CD4-positive, alpha-beta T cell treated with Interleukin-6 for 4 hours (primary cell): ENCODE data around the gene CEACAM21.
"Not testable (repeated sequence)": the region's sequence is repeated elsewhere in the genome, so short reads cannot be mapped to it uniquely, and the experiment has no call there.

Source experiments
- DNase-seq: peaks from one replicate; pipeline ENCODE4 v3.0.0-alpha.2; 2020; ENCODE audit warnings: mixed read lengths

CEACAM21 gene

DNA sequence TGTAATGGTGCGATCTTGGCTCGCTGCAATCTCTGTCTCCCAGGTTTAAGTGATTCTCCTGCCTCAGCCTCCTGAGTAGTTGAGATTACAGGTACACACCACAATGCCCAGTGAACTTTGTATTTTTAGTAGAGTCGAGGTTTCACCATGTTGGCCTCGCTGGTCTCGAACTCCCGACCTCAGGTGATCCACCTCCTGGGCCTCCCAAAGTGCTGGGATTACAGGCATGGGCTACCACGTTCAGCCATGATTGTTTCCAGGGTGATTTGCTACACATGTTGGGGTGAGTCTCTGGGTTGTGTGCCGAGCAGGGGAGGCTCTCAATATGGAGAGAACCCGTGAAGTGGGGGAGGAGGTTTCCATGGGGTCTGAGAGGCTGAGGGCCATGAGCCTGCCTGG lies 24.8 kb upstream of the CEACAM21 start:
- DNase-seq: no peak

DNA sequence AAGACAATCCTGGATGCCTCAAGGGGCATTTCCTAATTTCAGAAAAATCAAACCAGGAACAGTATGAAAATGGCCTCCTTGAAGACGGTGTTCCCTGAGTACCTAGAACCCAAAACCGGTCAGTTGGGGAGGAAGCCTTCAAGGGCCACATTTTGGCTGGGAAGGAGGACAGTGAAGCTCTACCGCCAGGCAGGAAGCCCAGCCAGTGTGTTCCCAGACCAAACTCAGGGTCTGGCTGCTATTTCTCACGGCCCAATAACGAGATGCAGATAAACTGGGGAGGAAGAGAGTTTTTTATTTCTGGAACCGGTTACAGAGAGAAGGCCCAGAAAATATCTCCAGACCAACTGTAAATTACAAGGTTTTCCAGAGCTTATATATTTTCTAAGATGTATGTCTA lies 24.3 kb upstream of the CEACAM21 start:
- no peak for DNase-seq

DNA sequence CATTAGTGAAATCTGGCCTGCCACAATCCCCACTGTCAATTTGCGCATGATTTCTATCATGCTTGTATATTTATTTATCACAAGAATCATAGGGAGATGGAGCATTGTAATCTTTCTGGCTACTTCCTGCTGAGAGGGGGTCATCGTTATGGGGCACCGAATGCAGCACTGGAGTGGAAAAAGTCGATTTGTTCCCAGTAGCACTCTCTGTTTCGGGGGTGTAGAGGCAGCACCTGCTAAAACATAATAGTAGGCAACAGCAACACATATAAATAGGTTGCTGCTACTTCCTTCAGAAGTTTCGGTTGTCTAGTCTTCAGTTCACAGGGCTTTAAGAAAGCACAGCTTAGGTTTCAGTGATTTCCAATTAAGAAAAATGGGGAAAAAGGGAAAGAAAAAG lies 23.4 kb upstream of the CEACAM21 start:
- DNase-seq: no peak

DNA sequence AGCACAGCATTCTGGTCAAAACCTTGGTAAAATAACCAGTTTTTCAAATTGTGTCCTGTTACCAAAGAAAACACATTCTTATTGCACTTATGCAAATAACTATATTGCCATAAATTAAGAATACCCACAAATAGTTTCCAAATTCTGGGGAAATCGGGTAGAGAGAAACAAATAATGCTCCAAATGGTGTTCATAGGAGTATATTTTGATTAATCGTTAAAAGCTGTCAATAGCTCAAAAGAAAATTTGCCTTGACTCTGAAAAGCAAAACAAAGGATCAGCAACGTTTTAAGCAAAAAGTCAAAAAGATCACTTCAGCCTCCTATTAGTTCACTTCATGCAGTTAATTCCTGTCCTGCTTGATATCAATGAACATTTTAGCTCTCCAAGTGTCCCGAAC lies 22.2 kb upstream of the CEACAM21 start:
- no peak for DNase-seq

DNA sequence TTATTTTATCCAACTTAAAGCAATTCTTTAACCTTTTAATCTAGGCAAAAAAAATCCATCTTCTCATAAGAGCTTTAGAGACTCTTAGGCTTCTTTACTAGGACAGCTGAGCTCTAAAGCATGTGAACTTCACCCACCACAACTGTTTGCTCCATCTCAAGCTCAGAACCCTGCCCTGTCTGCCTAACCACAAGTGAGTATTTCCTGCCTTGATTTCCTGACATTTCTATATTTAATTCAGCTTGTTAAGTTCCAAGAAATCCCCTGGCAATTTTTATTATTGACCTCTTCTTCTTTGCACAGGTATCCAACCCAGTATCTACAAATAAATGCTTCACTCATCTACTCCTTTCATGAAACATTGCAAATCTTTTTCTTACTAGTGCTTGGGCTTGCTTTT lies 21.1 kb upstream of the CEACAM21 start:
- DNase-seq: peak; percentile 63

DNA sequence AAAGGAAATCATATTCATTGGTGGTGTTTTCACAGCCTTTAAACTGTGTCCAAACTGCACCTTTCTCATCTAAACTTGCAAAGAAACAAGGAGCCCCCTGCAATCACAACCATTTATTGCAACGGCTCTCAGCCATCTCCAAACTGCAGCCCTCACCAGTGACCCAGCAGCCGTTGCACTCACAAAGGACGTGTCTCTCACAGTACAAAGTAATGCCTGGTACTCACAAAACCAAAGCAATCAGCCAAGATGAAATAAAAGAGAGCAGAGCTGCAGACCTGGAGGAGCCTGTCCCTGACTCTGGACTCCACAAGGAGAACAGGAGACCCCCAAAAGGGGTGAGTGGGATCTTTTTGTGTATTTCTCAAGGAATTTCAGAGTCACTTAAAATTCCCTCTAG lies 20.2 kb upstream of the CEACAM21 start:
- DNase-seq: peak; percentile 49

DNA sequence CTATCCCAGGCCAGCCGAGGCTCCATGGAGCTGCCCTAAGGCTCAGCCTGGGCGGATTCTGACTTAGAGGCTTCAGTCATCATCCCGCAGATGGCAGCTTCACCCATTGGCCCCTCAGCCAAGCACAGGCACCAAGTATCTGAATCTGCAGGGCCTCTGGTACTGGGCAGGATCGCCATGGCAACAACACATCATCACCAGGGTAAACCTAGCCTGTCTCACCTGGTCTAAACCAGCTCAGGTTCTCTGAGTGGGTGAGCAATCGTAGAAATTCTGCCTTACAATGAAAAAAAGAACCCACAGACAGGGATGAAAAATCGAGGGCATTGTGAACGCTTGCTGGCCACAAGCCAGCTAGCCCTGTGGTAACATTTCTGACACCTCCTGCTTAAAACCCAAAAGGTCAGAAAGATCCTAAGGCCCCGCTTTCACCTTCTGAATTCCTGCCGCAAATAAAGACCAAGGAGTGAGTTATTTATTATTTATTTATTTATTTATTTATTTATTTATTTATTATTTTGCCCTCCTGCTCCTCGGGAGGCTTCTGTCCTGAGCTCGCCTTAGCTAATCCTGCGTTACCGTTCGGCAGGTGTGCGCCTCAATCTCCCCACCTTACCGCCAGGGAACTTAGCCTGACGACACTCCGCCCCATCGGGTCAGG lies 12.0 kb upstream of the CEACAM21 start:
- peak; percentile 69 for DNase-seq

DNA sequence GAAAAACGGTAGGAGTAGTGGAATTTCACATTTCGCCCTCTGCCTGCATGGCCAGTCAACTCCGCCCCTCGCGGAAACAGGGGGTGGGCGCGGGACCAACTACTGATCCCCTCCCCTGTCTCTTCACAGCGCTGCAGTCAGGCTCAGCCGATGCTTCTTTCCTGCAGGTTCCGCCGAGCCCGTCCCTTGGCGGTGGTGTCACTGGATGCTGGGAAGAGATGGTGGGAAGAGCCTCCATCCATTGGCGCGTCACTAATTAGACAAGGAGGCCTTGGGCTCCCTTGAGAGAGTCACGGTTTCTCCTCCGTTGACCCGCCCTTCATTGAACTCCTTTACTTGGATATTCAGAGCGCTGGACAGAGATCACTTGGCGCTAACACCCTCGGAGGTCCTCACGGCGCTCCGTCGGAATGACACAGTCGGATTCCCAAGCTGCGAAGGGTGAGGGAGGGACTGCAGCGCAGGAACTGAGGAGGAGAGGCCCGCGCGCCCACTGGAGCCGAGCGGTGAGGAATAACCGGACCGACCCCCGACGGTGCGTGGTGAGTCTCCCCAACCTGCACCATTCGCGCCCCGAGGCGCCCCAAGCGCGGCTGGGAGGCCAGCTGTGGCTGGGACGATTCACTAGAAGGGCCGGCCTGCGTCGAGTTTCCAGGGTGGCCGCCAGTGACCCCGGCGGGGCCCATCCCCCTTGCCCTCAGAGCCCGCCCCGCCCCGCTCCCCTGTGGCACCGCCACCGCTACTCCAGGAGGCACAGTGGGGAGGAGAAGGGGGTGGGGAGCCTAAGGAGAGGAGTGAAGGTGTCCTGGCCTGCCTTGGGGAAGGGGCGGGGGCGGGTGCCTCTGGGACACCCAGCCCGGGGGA lies 11.2 kb upstream of the CEACAM21 start:
- DNase-seq: peak; percentile 39

DNA sequence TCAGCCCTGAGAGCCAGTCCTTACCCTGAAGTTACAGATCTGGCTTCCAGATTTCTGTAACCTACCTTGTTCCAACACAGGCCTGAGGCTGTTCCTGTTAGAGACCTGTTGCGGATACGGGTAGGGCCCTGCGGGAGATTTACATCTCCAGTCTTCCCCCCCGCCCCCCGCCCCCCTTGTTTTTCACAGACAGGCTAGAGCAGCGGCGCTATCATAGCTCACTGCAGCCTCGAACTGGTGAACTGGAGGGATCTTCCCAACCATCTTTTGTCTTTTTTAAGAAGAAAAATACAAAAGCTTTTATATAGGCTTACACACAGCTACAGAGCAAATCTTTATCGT lies 10.6 kb upstream of the CEACAM21 start:
- peak; percentile 43 for DNase-seq

DNA sequence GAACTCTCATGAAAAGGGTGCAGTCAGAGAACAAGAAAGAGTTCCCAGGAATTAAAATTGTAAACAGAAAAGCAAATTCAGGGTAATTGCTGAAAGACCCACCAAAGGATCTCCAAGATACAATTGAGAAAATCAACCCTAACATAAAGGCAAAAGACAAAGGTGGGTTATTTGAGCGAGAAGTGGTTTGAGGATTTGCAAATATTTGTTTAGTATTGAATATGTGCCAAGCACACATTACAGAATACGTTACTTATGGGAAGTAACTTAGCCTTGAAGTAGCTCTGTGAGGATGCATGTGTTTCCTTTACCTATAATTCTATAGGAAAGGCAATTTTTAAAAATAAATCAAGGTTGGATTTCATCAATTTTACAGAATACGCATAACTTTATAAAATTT lies 10.0 kb upstream of the CEACAM21 start:
- DNase-seq: no peak

DNA sequence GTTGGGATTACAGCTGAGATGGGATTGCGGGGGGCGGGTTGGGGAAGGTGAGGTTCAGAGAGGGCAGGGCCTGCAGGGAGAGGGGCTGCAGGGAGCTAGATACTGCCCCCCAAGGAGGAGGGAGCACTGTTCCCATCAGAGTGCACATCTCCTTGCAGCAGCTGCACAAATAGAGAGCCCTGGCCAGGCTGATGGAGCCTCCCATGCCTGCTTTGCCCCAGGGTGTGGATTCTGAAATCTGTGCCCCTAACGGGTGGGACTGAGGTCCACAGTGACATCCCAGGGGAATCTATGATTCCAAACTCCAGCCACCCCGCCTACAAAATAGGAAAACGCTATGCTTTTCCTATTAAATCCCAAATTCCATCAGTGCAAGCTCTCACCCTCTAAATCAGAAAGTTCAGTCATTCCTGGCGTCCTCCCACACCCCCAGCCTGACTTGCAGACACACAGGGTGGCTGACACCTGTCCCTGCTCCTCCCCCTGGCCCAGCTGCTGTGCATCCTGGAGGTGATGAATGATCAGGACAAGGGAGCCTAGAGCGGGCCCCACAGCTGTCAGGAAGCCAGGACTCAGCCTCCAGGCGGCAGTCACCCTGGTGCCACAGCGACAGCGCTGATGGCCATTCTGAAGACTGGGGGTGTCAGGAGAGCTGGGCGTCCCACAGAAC lies 6.3 kb upstream of the CEACAM21 start:
- DNase-seq: no peak

DNA sequence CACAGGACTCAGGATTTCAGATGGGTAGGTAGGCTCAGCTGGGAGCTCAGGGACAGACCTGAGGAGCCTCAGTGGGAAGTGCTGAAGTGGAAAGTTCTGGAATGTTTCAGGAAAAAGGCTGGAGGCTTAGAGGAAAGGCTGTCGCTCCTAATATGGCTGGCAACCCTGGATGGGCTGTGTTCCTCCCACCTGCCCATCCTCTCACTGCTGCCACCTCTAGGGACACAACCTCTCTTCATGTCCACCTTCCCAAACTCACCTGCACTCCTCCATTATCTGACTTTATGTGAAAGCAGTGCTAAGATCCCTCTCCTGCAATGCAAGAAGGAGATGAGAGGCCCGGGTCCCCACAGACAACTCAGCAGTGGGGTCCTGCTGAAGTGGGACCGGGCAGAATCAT lies 5.8 kb upstream of the CEACAM21 start:
- no peak for DNase-seq

DNA sequence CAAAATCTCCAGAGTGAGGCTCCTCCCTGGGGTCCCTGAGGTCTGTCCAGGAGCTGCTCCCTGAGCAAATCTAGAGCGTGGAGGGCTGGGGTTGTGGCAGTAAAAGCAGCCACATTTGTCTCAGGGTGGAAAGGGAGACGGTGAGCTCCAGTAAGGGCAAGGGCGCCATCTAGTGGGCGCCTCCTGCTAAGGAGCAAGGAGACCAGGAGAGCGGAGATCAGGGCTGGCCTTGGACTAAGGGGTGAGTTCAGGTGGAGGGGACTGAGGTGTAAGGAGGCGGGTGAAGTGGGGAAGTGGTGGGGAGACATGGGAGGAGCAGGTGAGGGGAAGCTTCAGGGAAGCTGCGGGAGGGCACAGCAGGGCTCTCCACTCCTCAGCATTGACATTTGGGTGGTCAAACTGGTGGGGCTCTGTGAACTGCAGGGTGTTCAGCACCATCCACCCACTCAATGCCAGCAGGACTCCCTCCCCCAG lies 5.3 kb upstream of the CEACAM21 start:
- DNase-seq: peak; percentile 90

DNA sequence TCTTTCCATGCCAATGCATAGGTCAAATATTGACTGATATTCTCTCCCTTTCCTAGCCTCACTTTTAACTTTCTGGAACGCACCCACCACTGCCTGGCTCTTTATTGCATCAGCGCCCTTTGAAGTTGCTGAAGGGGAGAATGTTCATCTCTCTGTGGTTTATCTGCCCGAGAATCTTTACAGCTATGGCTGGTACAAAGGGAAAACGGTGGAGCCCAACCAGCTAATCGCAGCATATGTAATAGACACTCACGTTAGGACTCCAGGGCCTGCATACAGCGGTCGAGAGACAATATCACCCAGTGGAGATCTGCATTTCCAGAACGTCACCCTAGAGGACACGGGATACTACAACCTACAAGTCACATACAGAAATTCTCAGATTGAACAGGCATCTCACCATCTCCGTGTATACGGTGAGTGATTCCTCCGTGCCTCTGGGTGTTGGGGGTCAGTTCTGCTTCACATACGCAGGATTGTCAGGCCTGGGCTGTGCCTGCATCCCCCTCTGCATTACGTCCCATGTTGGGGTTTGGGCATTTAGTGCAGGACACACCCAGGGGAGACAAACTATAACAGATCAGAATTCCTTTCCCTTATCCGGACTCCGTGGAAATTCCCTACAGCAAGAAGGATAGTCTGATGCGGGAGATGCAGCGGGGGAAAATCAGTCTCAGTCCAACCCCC lies 1.3 kb downstream of the CEACAM21 start:
- no peak for DNase-seq

DNA sequence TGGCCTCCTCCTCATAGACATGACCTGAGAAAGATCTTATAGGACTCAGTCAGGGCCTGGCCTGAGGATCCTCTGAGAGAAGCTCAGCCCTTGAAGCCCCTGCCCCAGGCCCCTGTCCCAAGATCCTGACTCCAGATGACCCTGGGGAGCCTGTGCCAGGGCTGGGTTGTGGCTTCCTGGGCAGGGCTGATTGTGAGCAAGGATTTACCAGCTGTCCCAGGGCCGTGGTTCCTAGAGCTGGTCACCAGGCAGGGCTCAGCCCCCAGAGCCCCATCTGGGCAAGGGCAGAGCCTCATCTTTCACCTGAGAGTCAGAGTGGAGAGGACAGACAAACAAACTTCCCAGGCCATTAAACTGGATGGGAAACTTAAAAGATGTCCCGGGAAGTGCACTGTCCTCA lies 1.9 kb downstream of the CEACAM21 start:
- DNase-seq: no peak

DNA sequence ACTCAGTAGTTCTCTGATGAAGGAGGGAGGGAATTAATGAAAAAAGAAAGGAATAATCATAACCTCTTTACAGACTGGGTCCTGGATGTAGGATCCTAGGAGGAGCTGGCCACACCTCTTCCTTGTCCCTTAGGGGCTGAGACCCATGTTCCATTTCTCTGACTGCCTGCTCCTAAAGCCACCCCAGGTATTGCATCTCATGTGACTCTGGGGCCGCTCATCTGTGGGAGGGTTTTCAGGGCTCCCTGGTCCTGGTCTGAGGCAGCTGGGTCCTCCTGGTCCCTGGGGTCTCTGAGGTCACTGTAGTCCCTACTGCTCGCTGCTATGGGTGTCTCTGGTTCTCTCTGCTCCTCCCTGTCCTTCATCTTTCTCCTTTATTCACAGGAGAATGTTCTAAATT lies 2.9 kb downstream of the CEACAM21 start:
- no peak for DNase-seq

DNA sequence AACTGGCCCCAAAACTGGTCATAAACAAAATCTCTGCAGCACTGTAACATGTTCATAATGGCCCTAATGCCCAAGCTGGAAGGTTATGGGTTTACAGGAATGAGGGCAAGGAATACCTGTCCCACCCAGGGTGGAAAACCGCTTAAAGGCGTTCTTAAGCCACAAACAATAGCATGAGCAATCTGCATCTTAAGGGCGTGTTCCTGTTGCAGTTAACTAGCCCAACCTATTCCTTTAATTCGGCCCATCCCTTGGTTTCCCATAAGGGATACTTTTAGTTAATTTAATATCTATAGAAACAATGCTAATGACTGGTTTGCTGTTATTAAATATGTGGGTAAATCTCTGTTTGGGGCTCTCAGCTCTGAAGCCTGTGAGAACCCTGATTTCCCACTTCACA lies 5.1 kb downstream of the CEACAM21 start:
- not testable (repeated sequence) for DNase-seq

DNA sequence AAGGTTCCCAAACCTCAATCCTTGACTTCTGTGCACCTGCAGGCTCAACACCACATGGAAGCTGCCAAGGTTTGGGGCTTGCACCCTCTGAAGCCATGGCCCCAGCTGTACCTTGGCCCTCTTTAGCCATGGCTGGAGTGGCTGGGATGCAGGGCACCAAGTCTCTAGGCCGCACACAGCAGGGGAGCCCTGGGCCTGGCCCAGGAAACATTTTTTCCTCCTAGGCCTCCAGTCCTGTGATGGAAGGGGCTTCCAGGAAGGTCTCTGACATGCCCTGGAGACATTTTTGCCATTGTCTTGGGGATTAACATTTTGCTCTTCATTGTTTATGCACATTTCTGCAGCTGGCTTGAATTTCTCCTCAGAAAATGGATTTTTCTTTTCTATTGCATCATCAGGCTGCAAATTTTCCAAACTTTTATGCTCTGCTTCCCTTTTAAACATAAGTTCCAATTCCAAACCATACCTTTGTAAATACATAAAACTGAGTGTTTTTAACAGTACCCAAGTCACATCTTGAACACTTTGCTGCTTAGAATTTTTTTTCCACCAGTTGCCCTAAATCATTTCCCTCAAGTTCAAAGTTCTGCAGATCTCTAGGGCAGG lies 6.7 kb downstream of the CEACAM21 start:
- not testable (repeated sequence) for DNase-seq

DNA sequence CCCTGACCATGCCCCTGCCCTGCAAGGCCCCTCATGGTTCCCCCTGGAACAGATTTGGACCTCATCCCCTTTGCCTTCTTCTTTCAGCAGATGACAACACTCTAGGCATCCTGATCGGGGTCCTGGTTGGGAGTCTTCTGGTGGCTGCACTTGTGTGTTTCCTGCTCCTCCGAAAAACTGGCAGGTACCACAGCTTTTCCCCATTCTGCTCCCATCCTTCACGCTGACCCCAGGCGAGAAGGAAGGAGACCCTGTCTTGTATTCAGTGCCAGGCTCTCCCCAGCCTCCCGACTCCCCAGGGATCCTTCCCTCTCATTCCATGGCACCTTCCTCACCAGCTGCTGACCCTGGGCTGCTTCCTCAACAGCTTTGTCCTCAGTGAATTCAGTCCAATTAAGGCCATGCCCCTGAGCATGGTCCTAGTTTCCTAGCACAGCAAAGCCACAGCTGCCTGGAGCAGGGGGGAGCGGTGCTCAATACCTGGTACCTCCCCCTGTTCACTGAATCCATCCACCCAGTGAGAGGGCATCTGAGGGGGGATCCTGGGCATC lies 8.4 kb downstream of the CEACAM21 start:
- no peak for DNase-seq

DNA sequence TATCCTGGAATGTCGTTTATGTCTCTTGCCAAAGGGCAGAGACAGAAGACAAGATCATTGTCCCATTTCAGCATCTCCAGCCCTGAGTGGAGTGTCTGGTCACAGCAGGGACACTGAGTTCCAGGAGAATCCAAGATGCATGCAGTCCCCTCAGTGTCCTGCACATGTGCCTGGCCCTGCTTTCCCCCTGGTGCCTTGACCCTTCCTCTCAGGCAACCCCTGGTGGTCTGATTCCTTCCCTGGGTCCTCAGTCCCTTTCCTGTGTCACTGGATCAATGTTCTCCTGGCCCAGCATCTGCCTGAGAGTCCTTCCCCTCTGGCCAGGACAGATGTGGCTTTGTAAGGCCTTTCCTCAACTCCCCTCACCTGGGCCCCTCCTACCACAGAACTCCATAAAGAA lies 9.0 kb downstream of the CEACAM21 start:
- DNase-seq: no peak

DNA sequence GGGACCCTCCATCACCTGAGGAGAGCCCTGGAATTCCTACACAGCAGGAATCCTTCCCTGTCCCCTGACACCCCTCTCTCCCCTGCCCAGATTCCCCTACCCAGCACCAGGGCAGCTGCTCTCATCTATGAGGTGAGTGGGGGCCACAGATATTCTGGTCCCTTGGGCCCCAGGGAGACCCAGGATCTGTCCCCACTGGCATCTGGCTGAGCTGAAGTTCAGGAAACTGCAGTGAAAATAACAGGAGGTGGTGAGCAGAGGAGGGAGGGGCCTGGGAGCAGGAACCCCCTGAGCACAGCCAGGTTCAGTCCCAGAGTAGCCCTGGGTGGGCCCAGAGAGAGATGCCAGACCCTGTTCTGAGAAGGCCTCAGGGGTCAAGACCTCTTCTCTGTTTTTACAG lies 10.1 kb downstream of the CEACAM21 start:
- no peak for DNase-seq

DNA sequence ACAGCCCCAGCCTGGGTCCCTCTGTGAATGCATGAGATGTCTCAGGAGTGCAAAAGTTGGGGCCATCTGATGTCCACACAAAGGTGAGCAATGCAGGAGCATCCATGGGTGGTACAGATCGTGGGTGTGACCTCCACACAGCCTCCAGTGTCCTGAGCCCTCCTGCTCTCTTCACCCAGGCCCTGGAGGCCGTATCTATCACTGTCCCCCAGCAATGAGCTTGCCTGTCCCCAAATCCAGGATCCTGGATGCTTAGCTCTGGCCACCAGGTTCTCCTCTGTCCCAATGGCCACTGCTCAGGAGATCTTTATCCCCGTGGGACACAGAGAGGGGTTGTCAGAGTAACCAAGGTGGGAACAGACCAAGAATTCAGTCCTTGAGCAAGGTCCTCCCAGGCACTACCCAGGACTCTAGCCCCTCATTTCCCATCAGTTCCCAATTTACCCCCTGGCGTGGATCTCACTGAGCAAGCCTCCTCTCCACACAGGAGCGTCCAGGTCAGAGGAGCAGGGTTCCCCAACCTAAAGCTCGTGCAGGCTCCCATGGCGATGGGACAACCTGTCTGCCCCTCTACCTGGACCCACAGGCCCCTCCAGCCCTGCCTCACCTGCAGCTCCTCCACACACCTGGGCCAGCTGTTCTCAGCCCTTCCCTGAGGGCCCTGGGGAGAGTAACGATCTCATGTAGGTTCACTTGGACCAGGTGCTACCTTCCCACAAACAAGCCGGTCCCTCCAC lies 11.3 kb downstream of the CEACAM21 start:
- no peak for DNase-seq
